GM18951 (cell line): Measurements from ENCODE around the gene FOXD2.

ENCODE experiments used
- POLR2A ChIP-seq: IDR thresholded peaks from 4 replicates; pipeline ENCODE4 v1.6.1; 2011; ENCODE audit warnings: mild to moderate bottlenecking; ENCODE audit not compliant: insufficient read length, insufficient read depth; ENCODE audit errors: extremely low read depth
- in situ Hi-C: fragments of 300-500 bp; cut with MboI; formaldehyde crosslinking; loops from one replicate; pipeline ENCODE4 v1.12.0; 2022; ENCODE audit warnings: low sequenced_read_pairs, mixed read lengths, inconsistent platforms; ENCODE audit not compliant: unreplicated experiment

Gene FOXD2

DNA sequence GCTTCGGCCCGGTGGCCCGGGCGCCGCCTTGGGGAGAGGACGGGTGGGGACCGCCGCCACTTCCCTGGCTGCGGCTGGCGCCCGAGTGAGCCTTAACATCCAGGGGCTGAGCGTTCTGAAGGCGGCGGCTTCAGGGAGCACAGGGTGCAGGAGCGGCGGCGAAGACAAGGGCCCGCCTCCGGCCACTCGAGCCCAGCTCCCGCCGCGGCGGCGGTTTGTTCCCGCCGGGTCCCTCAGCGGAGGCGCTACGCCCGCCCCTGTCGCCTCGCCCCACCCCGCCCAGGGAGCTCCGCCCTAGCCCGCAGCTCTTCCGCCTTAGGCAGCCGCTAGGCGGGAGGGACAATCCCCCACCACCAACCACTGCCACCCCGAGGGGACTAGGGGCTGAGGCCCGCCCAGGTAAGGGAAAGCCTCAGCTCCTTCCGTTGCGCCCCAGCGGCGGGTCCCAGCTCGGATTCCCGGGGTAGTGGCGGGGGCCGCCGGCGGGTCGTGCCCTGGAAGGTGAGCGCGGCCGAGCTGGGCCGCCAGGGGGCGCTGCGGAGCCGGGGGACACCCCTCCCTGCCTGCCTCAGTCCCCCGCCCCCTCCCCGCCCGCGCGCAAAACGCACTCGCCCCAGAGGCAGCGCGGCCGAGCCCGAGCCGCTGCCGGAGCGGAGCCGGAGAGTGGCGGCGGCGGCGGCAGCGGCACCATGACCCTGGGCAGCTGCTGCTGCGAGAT, at the start of gene FOXD2:
Gene FOXD2 (plus strand): TSS at position 598 of the 718 bp plus-strand sequence. CDS start 92 bp downstream, at position 690.
- in situ Hi-C loops = no loop called here

GRCh38 chr1:47388891-47389238, 49.0 kb upstream of the FOXD2 start:
- in situ Hi-C loops = no loop called here
- no peak for TF ChIP-seq POLR2A

More for the DNA sequence above, at the start of gene FOXD2:
- TF ChIP-seq POLR2A = peak; percentile 72

- no peak for TF ChIP-seq POLR2A
- in situ Hi-C loops = no loop called here
Measured at GRCh38 chr1:47389731-47390130, 48.1 kb upstream of the FOXD2 start.

- in situ Hi-C loops = no loop called here
- TF ChIP-seq POLR2A = no peak
Measured at GRCh38 chr1:47390843-47391242, 47.0 kb upstream of the FOXD2 start.

GRCh38 chr1:47393141-47393540, 44.7 kb upstream of the FOXD2 start:
- TF ChIP-seq POLR2A = no peak
- in situ Hi-C loops = no loop called here

- in situ Hi-C loops = no loop called here
- no peak for TF ChIP-seq POLR2A
Measured at GRCh38 chr1:47395433-47395832, 42.4 kb upstream of the FOXD2 start.

GRCh38 chr1:47396671-47397196, 41.1 kb upstream of the FOXD2 start:
- TF ChIP-seq POLR2A = no peak
- in situ Hi-C loops = no loop called here

- in situ Hi-C loops = no loop called here
- no peak for TF ChIP-seq POLR2A
Measured at GRCh38 chr1:47399138-47399845, 38.6 kb upstream of the FOXD2 start.

- TF ChIP-seq POLR2A = no peak
- in situ Hi-C loops = no loop called here
Measured at GRCh38 chr1:47399846-47400155, 38.0 kb upstream of the FOXD2 start.

DNA sequence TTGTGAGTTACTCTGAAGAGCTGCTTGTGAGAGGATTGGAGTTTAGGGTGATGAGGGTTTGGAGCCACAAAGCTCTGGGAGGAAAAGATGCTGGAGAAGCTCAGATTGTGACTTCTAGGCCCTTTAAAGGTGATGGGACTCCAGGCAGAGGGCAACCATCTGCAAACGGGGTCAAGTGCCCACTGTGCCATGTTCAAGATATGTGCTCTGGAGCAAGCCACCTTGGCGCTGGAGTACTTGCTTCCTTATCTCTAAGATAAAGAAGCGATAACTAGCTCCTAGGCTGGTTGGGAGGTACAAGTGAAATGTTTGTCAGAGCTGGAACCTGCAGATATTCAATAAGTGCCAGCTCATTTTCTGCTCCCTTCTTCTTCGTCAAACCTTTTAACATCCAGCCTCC, 36.1 kb upstream of the FOXD2 start:
- in situ Hi-C loops = no loop called here
- no peak for TF ChIP-seq POLR2A

- in situ Hi-C loops = no loop called here
- no peak for TF ChIP-seq POLR2A
Measured at GRCh38 chr1:47402591-47402990, 35.3 kb upstream of the FOXD2 start.

DNA sequence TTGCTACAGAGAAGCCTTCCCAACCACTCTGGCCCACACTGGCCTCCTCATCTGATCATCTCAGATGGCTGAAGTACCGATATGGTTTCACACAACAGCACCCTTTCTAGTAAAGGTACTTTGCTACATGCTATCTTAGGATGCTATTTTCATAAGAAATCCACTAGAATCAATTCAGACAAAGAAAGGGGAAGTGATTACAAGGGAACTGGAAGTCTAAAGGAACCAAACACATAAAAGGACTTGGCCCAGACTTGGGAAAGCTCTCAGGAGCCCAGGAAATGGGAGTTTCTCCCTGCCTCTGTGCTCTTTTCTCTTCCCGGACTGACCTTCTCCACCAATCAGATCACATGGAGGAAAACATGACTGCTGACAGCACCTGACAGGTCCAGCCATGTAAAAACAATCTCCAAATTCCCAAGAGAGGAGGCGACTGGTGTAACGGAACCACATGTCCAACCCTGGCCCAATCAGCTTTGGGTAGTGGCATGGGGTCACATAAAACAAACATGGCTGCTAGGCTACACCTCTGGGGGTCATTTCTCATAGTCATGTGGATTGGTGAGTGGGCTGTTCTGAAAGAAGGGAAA, 34.4 kb upstream of the FOXD2 start:
- in situ Hi-C loops = no loop called here
- no peak for TF ChIP-seq POLR2A

GRCh38 chr1:47405697-47406096, 32.1 kb upstream of the FOXD2 start:
- TF ChIP-seq POLR2A = no peak
- in situ Hi-C loops = no loop called here

GRCh38 chr1:47406966-47407365, 30.9 kb upstream of the FOXD2 start:
- TF ChIP-seq POLR2A = no peak
- in situ Hi-C loops = no loop called here
